GM12878 (cell line): ENCODE data around the gene DLG2. TPM values are rescaled to one million over a fixed set of nuclear protein-coding genes. Genes with fewer than 3 reads are reported as not detected.

Experiments used
- ATAC-seq: fragments of 200-7000 bp; cut with Tn5 transposase; 3 replicates; pipeline ENCODE4 v1.9.1; 2020; ENCODE audit warnings: mild to moderate bottlenecking, moderate library complexity
- BruUV-seq: library from RNA; stranded (reverse); fragments of 400-500 nt; replicated peaks from 2 replicates; lab custom pipeline; 2021; lab: Mats Ljungman, UMichigan
- CTCF ChIA-PET: fragments of 300-600 bp; sonication (Branson Sonifier 250); formaldehyde crosslinking; extraction: SDS; loops from one replicate; lab custom pipeline; 2021; ENCODE audit warnings: inconsistent platforms; lab: Yijun Ruan, JAX
- POLR2A ChIA-PET: fragments of 350-600 bp; formaldehyde crosslinking; extraction: SDS; loops from one replicate; lab custom pipeline; 2021; ENCODE audit warnings: inconsistent platforms; lab: Charles Lee
- RAD21 ChIA-PET: fragments of 300-600 bp; sonication (Branson Sonifier 250); formaldehyde crosslinking; loops from one replicate; lab custom pipeline; 2023; ENCODE audit warnings: antibody characterized with exemption; ENCODE audit not compliant: unreplicated experiment; lab: Charles Lee
- SMC1A ChIA-PET: fragments of 300-600 bp; sonication (Branson Sonifier 250); formaldehyde crosslinking; loops from one replicate; lab custom pipeline; 2023; ENCODE audit not compliant: unreplicated experiment, uncharacterized antibody; lab: Charles Lee
- DNase-seq: peaks from one replicate; pipeline ENCODE4 v3.0.0-alpha.2; 2011; ENCODE audit warnings: low read depth, low spot score
- FAIRE-seq: peaks from 3 replicates; lab custom pipeline; 2011; peaks lifted over from hg19 to GRCh38; lab: Jason Lieb, UNC
- H2AFZ ChIP-seq: 2 replicates; pipeline ENCODE4 v1.6.0; 2011; ENCODE audit warnings: low read depth, low read length, control low read depth; ENCODE audit not compliant: control insufficient read depth
- H3K27ac ChIP-seq: 2 replicates; pipeline ENCODE4 v1.5.1; 2011; ENCODE audit warnings: control low read depth; ENCODE audit not compliant: control insufficient read depth, insufficient read depth
- H3K27me3 ChIP-seq, 2 experiments: replicated peaks in 1 of 2; 2 replicates each; pipeline versions ENCODE4 v1.6.0 to v1.6.1; 2011; ENCODE audit warnings: low read length in 1 of 2; ENCODE audit not compliant: control insufficient read depth in 2 of 2, insufficient read depth in 2 of 2
- H3K36me3 ChIP-seq, 2 experiments: 2 replicates each; pipeline ENCODE4 v1.5.1; 2011; ENCODE audit warnings: low read length in 1 of 2; ENCODE audit not compliant: control insufficient read depth in 2 of 2, insufficient read depth in 2 of 2
- H3K4me1 ChIP-seq: 2 replicates; pipeline ENCODE4 v1.6.1; 2011; ENCODE audit warnings: mild to moderate bottlenecking, low read length, moderate library complexity, mixed read lengths; ENCODE audit not compliant: control insufficient read depth, insufficient read depth
- H3K4me2 ChIP-seq: 2 replicates; pipeline ENCODE4 v1.6.0; 2011; ENCODE audit warnings: control low read depth; ENCODE audit not compliant: control insufficient read depth, insufficient read depth
- H3K4me3 ChIP-seq: fragments of 200-600 bp; sonication (generic); 2 replicates; pipeline ENCODE4 v1.5.1; 2016
- H3K79me2 ChIP-seq: 2 replicates; pipeline ENCODE4 v1.6.0; 2011; ENCODE audit warnings: low read length; ENCODE audit not compliant: control insufficient read depth, insufficient read depth
- H3K9ac ChIP-seq: 2 replicates; pipeline ENCODE4 v1.8.0; 2011; ENCODE audit warnings: low read length, control low read depth, mixed read lengths; ENCODE audit not compliant: control insufficient read depth, insufficient read depth
- H3K9me3 ChIP-seq: replicated peaks from 3 replicates; pipeline ENCODE4 v1.5.1; 2011; ENCODE audit warnings: mild to moderate bottlenecking, low read length; ENCODE audit not compliant: control insufficient read depth, insufficient read depth
- H4K20me1 ChIP-seq: 2 replicates; pipeline ENCODE4 v1.6.0; 2011; ENCODE audit not compliant: control insufficient read depth, insufficient read depth
- BACH1 ChIP-seq: fragments of 450-650 bp; IDR thresholded peaks from 2 replicates; pipeline ENCODE4 v1.6.1; 2017; ENCODE audit warnings: mild to moderate bottlenecking, borderline replicate concordance
- BMI1 ChIP-seq: fragments of 450-650 bp; IDR thresholded peaks from 2 replicates; pipeline ENCODE4 v1.6.1; 2016; ENCODE audit warnings: mild to moderate bottlenecking, moderate library complexity, borderline replicate concordance
- CREB1 ChIP-seq: IDR thresholded peaks from 2 replicates; pipeline ENCODE4 v1.6.1; 2012; ENCODE audit warnings: low read depth, mild to moderate bottlenecking, inconsistent platforms
- ESRRA ChIP-seq: IDR thresholded peaks from 2 replicates; pipeline ENCODE4 v1.6.1; 2012; ENCODE audit warnings: mild to moderate bottlenecking, low read length, improper control_type of control experiment
- GATAD2B ChIP-seq: fragments of 450-650 bp; conservative IDR thresholded peaks from 2 replicates; pipeline ENCODE4 v1.6.1; 2017; ENCODE audit warnings: low read depth, mild to moderate bottlenecking, moderate library complexity
- JUNB ChIP-seq: IDR thresholded peaks from 2 replicates; pipeline ENCODE4 v1.6.1; 2016; ENCODE audit warnings: antibody characterized with exemption, mild to moderate bottlenecking
- KDM1A ChIP-seq: fragments of 200-600 bp; sonication (generic); IDR thresholded peaks from 2 replicates; pipeline ENCODE4 v1.6.1; 2016; ENCODE audit warnings: borderline replicate concordance
- MTA3 ChIP-seq: IDR thresholded peaks from 2 replicates; pipeline ENCODE4 v1.6.1; 2012; ENCODE audit warnings: low read length, inconsistent platforms, borderline replicate concordance
- RAD21 ChIP-seq: IDR thresholded peaks from 2 replicates; pipeline ENCODE4 v1.6.1; 2011; ENCODE audit warnings: mild to moderate bottlenecking, low read depth, low read length, moderate library complexity; ENCODE audit not compliant: insufficient read depth
- SREBF2 ChIP-seq: IDR thresholded peaks from 2 replicates; pipeline ENCODE4 v1.6.1; 2012; ENCODE audit warnings: mild to moderate bottlenecking, low read length
- ZNF24 ChIP-seq: fragments of 450-650 bp; IDR thresholded peaks from 2 replicates; pipeline ENCODE4 v1.6.1; 2017; ENCODE audit warnings: antibody characterized with exemption, mild to moderate bottlenecking
- WGBS: methylation state at CpG from one replicate; pipeline ENCODE4 v1.1.6; 2016; ENCODE audit warnings: low lambda C conversion rate; ENCODE audit not compliant: insufficient replicate concordance, insufficient coverage; ENCODE audit errors: missing lambda C conversion rate; 5-methylcytosine and 5-hydroxymethylcytosine counted together
- in situ Hi-C: fragments of 300-500 bp; cut with MboI; formaldehyde crosslinking; loops from 9 replicates; pipeline ENCODE4 v1.14.3; 2018; ENCODE audit warnings: mixed read lengths
- intact Hi-C: fragments of 100-400 bp; cut with micrococcal nuclease; formaldehyde crosslinking; loops from one replicate; pipeline ENCODE4 v1.14.2; 2022; ENCODE audit not compliant: unreplicated experiment
- polyA plus RNA-seq, 11 experiments: library from polyadenylated mRNA; depleted of rRNA in 4 of 11; unstranded in 6 of 11; stranded (reverse) in 5 of 11; fragments of >200 nt; fragmentation: Nextera tagmentation in 4 of 11; fragmentation: Illumina TruSeq in 1 of 11; extraction: Ambion mirVana in 4 of 11; extraction: Trizol in 1 of 11; gene quantifications; 1 replicate in 1 of 11; 2 replicates in 10 of 11; pipeline versions ENCODE4 v1.2.1 to v1.2.3, GENCODE V29; 2011 to 2016; ENCODE audit warnings: inconsistent platforms in 2 of 11, missing spikeins in 2 of 11, low read depth in 1 of 11
- total RNA-seq, 4 experiments: library from RNA; depleted of rRNA in 3 of 4; stranded (reverse); fragments of >200 nt in 3 of 4; fragmentation: Illumina TruSeq in 1 of 4; extraction: Trizol in 1 of 4; gene quantifications; 2 replicates each; pipeline versions ENCODE4 v1.2.1 to v1.2.3, GENCODE V29; 2013 to 2021
- TF ChIP-seq, protein P1 (sequence below): IDR thresholded peaks from 2 replicates; pipeline ENCODE4 v1.6.1; 2012; ENCODE audit warnings: low read length, inconsistent platforms
- TF ChIP-seq, protein P2 (sequence below): fragments of 450-650 bp; IDR thresholded peaks from 2 replicates; pipeline ENCODE4 v1.6.1; 2016; ENCODE audit warnings: mild to moderate bottlenecking
- TF ChIP-seq, protein P3 (sequence below): fragments of 450-650 bp; formaldehyde crosslinking; IDR thresholded peaks from 2 replicates; pipeline ENCODE4 v1.4.0; 2022; ENCODE audit warnings: mild to moderate bottlenecking, moderate library complexity
- TF ChIP-seq, protein P4 (sequence below): fragments of 450-650 bp; IDR thresholded peaks from 2 replicates; pipeline ENCODE4 v1.6.1; 2017; ENCODE audit warnings: mild to moderate bottlenecking, moderate library complexity

Gene DLG2
- total and polyA plus RNA-seq, 10 of the 15 experiments (the other 5 are each of a cell fraction or from before 2014, with no cell fraction given): 0.09 to 0.98 (median 0.35) TPM

DNA sequence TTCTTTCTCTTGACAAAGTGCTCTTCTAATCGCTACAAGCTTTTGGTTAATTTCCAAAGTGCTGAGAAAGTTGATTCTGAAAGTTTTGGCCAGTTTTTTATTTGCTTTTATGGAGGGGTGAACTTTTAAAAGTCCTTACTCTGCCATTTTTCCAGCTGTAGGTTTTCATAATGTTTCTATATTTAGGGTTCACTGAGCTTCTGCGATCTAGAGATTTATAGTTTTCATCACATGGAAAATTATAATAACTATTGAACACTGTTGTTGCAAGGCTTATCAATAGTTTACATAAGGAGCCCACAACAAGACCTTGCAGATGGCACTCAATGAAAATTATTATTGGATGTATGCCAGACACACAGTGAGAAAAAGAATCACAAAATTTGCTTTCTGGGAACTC, 55.1 kb downstream of the DLG2 start:
- H3K36me3 ChIP-seq: no peaks in the 10 kb centered on the region
- intact Hi-C loops (no loop called here), in situ Hi-C loops (no loop called here)
- H3K27me3 ChIP-seq: no peaks in the 10 kb centered on the region
- H3K4me2 ChIP-seq: no peak overlapping the region
- ChIA-PET POLR2A (no interaction called here), SMC1A (no interaction called here), CTCF (no interaction called here), RAD21 (no interaction called here)
- 24% methylated on average over 2 of the region's 2 CpGs for WGBS
- H3K27ac ChIP-seq: no peak overlapping the region
- no TSS peak for BruUV-seq
- DNase-seq (no peak), ATAC-seq (no peak), FAIRE-seq (no peak)
- H3K9ac ChIP-seq: no peak overlapping the region
- no peaks in the 10 kb centered on the region for H4K20me1 ChIP-seq
- H2AFZ ChIP-seq: no peak overlapping the region
- no peaks in the 10 kb centered on the region for H3K79me2 ChIP-seq
- H3K4me1 ChIP-seq: no peaks in the 10 kb centered on the region
- H3K4me3 ChIP-seq: no peak overlapping the region
- H3K9me3 ChIP-seq: no peaks in the 10 kb centered on the region
- TF ChIP-seq ESRRA (no peak), CREB1 (no peak), SREBF2 (no peak), MTA3 (no peak), GATAD2B (no peak), BMI1 (no peak), BACH1 (no peak), KDM1A (no peak), RAD21 (no peak), ZNF24 (no peak), JUNB (no peak)
- TF ChIP-seq, protein P1, sequence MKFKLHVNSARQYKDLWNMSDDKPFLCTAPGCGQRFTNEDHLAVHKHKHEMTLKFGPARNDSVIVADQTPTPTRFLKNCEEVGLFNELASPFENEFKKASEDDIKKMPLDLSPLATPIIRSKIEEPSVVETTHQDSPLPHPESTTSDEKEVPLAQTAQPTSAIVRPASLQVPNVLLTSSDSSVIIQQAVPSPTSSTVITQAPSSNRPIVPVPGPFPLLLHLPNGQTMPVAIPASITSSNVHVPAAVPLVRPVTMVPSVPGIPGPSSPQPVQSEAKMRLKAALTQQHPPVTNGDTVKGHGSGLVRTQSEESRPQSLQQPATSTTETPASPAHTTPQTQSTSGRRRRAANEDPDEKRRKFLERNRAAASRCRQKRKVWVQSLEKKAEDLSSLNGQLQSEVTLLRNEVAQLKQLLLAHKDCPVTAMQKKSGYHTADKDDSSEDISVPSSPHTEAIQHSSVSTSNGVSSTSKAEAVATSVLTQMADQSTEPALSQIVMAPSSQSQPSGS: no peak
- TF ChIP-seq, protein P2, sequence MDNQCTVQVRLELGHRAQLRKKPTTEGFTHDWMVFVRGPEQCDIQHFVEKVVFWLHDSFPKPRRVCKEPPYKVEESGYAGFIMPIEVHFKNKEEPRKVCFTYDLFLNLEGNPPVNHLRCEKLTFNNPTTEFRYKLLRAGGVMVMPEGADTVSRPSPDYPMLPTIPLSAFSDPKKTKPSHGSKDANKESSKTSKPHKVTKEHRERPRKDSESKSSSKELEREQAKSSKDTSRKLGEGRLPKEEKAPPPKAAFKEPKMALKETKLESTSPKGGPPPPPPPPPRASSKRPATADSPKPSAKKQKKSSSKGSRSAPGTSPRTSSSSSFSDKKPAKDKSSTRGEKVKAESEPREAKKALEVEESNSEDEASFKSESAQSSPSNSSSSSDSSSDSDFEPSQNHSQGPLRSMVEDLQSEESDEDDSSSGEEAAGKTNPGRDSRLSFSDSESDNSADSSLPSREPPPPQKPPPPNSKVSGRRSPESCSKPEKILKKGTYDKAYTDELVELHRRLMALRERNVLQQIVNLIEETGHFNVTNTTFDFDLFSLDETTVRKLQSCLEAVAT: no peak
- TF ChIP-seq, protein P3, sequence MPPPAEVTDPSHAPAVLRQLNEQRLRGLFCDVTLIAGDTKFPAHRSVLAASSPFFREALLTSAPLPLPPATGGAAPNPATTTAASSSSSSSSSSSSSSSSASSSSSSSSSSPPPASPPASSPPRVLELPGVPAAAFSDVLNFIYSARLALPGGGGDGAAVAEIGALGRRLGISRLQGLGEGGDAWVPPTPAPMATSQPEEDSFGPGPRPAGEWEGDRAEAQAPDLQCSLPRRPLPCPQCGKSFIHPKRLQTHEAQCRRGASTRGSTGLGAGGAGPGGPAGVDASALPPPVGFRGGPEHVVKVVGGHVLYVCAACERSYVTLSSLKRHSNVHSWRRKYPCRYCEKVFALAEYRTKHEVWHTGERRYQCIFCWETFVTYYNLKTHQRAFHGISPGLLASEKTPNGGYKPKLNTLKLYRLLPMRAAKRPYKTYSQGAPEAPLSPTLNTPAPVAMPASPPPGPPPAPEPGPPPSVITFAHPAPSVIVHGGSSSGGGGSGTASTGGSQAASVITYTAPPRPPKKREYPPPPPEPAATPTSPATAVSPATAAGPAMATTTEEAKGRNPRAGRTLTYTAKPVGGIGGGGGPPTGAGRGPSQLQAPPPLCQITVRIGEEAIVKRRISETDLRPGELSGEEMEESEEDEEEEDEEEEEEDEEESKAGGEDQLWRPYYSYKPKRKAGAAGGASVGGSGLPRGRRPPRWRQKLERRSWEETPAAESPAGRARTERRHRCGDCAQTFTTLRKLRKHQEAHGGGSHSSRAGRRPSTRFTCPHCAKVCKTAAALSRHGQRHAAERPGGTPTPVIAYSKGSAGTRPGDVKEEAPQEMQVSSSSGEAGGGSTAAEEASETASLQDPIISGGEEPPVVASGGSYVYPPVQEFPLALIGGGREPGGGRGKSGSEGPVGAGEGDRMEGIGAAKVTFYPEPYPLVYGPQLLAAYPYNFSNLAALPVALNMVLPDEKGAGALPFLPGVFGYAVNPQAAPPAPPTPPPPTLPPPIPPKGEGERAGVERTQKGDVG (CRISPR knock-in tag): no peak
- TF ChIP-seq, protein P4, sequence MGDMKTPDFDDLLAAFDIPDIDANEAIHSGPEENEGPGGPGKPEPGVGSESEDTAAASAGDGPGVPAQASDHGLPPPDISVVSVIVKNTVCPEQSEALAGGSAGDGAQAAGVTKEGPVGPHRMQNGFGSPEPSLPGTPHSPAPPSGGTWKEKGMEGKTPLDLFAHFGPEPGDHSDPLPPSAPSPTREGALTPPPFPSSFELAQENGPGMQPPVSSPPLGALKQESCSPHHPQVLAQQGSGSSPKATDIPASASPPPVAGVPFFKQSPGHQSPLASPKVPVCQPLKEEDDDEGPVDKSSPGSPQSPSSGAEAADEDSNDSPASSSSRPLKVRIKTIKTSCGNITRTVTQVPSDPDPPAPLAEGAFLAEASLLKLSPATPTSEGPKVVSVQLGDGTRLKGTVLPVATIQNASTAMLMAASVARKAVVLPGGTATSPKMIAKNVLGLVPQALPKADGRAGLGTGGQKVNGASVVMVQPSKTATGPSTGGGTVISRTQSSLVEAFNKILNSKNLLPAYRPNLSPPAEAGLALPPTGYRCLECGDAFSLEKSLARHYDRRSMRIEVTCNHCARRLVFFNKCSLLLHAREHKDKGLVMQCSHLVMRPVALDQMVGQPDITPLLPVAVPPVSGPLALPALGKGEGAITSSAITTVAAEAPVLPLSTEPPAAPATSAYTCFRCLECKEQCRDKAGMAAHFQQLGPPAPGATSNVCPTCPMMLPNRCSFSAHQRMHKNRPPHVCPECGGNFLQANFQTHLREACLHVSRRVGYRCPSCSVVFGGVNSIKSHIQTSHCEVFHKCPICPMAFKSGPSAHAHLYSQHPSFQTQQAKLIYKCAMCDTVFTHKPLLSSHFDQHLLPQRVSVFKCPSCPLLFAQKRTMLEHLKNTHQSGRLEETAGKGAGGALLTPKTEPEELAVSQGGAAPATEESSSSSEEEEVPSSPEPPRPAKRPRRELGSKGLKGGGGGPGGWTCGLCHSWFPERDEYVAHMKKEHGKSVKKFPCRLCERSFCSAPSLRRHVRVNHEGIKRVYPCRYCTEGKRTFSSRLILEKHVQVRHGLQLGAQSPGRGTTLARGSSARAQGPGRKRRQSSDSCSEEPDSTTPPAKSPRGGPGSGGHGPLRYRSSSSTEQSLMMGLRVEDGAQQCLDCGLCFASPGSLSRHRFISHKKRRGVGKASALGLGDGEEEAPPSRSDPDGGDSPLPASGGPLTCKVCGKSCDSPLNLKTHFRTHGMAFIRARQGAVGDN: no peak
